ENCODE data around the gene KIF1B.

GRCh38 chr1:10286244-10286643 is 75.9 kb downstream of the KIF1B start:
- no peak for TF ChIP-seq POLR2AphosphoS5 (IDR thresholded peaks at IDR 0.05; ENCODE audit: control insufficient read depth, insufficient read depth, low read depth, low read length)
- no peak for TF ChIP-seq EGR1 (conservative IDR thresholded peaks at IDR 0.05)
- no peak for TF ChIP-seq ZNF3 (CRISPR knock-in tag; IDR thresholded peaks at IDR 0.05)
- TF ChIP-seq CREB1 (IDR thresholded peaks at IDR 0.05), result no peak
- TF ChIP-seq CREB1 (CRISPR knock-in tag; IDR thresholded peaks at IDR 0.05), result no peak
- no peak for TF ChIP-seq EZH2 (IDR thresholded peaks at IDR 0.05; ENCODE audit: borderline replicate concordance, low read depth, low read length)
- no peak for TF ChIP-seq ZNF76 (CRISPR knock-in tag; IDR thresholded peaks at IDR 0.05; ENCODE audit: borderline replicate concordance)
- TF ChIP-seq, protein P1, sequence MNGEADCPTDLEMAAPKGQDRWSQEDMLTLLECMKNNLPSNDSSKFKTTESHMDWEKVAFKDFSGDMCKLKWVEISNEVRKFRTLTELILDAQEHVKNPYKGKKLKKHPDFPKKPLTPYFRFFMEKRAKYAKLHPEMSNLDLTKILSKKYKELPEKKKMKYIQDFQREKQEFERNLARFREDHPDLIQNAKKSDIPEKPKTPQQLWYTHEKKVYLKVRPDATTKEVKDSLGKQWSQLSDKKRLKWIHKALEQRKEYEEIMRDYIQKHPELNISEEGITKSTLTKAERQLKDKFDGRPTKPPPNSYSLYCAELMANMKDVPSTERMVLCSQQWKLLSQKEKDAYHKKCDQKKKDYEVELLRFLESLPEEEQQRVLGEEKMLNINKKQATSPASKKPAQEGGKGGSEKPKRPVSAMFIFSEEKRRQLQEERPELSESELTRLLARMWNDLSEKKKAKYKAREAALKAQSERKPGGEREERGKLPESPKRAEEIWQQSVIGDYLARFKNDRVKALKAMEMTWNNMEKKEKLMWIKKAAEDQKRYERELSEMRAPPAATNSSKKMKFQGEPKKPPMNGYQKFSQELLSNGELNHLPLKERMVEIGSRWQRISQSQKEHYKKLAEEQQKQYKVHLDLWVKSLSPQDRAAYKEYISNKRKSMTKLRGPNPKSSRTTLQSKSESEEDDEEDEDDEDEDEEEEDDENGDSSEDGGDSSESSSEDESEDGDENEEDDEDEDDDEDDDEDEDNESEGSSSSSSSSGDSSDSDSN (IDR thresholded peaks at IDR 0.05; ENCODE audit: borderline replicate concordance in 1 of 2, low read depth in 2 of 2, low read length in 2 of 2), result no peak
- no peak for TF ChIP-seq STAT5B (CRISPR knock-in tag; IDR thresholded peaks at IDR 0.05)
- TF ChIP-seq, protein P2, sequence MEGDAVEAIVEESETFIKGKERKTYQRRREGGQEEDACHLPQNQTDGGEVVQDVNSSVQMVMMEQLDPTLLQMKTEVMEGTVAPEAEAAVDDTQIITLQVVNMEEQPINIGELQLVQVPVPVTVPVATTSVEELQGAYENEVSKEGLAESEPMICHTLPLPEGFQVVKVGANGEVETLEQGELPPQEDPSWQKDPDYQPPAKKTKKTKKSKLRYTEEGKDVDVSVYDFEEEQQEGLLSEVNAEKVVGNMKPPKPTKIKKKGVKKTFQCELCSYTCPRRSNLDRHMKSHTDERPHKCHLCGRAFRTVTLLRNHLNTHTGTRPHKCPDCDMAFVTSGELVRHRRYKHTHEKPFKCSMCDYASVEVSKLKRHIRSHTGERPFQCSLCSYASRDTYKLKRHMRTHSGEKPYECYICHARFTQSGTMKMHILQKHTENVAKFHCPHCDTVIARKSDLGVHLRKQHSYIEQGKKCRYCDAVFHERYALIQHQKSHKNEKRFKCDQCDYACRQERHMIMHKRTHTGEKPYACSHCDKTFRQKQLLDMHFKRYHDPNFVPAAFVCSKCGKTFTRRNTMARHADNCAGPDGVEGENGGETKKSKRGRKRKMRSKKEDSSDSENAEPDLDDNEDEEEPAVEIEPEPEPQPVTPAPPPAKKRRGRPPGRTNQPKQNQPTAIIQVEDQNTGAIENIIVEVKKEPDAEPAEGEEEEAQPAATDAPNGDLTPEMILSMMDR (IDR thresholded peaks at IDR 0.05 in 2 of 3, conservative IDR thresholded peaks at IDR 0.05 in 1 of 3; ENCODE audit: insufficient read depth in 2 of 3, low read depth in 1 of 3, low read length in 3 of 3), result no peak
- no peak for TF ChIP-seq ZBTB26 (CRISPR knock-in tag; IDR thresholded peaks at IDR 0.05)
- no peak for TF ChIP-seq JUND (IDR thresholded peaks at IDR 0.05; ENCODE audit: borderline replicate concordance, low read depth, low read length)
- no peak for TF ChIP-seq JUND (tag; IDR thresholded peaks at IDR 0.05; ENCODE audit: borderline replicate concordance, low read depth, low read length)
- TF ChIP-seq NFRKB (IDR thresholded peaks at IDR 0.05; ENCODE audit: low read depth), result no peak
- no peak for TF ChIP-seq ZNF134 (CRISPR knock-in tag; conservative IDR thresholded peaks at IDR 0.05)
